Measurements from ENCODE around the gene MAPK6.
"Not testable (repeated sequence)": the region's sequence is repeated elsewhere in the genome, so short reads cannot be mapped to it uniquely, and the experiment has no call there.

Gene MAPK6

GRCh38 chr15:52042051-52042851, 23.2 kb downstream of the MAPK6 start:
- DNase-seq (ENCODE audit: low spot score) = no peak

GRCh38 chr15:52045795-52046298, 26.8 kb downstream of the MAPK6 start:
- DNase-seq (ENCODE audit: low spot score) = not testable (repeated sequence)

GRCh38 chr15:52046552-52046951, 27.5 kb downstream of the MAPK6 start:
- DNase-seq (ENCODE audit: low spot score) = not testable (repeated sequence)

- DNase-seq (ENCODE audit: low spot score) = peak; percentile 15
Observed at GRCh38 chr15:52050416-52050815, 31.4 kb downstream of the MAPK6 start.

- DNase-seq (ENCODE audit: low spot score) = no peak
Observed at GRCh38 chr15:52052066-52052935, 33.3 kb downstream of the MAPK6 start.

GRCh38 chr15:52054381-52054780, 35.4 kb downstream of the MAPK6 start:
- DNase-seq (ENCODE audit: low spot score) = no peak

- not testable (repeated sequence) for DNase-seq (ENCODE audit: low spot score)
Observed at GRCh38 chr15:52054858-52055257, 35.8 kb downstream of the MAPK6 start.

GRCh38 chr15:52056001-52056400, 37.0 kb downstream of the MAPK6 start:
- no peak for DNase-seq (ENCODE audit: low spot score)

GRCh38 chr15:52056496-52056895, 37.5 kb downstream of the MAPK6 start:
- no peak for DNase-seq (ENCODE audit: low spot score)

GRCh38 chr15:52057996-52058395, 39.0 kb downstream of the MAPK6 start:
- no peak for DNase-seq (ENCODE audit: low spot score)

- no peak for DNase-seq (ENCODE audit: low spot score)
Observed at GRCh38 chr15:52060501-52060900, 41.5 kb downstream of the MAPK6 start.

GRCh38 chr15:52066842-52067544, 48.0 kb downstream of the MAPK6 start:
- no peak for DNase-seq (ENCODE audit: low spot score)

GRCh38 chr15:52067545-52067926, 48.5 kb downstream of the MAPK6 start:
- no peak for DNase-seq (ENCODE audit: low spot score)

GRCh38 chr15:52068004-52068615, 49.1 kb downstream of the MAPK6 start:
- no peak for DNase-seq (ENCODE audit: low spot score)

- no peak for DNase-seq (ENCODE audit: low spot score)
Observed at GRCh38 chr15:52069559-52069958, 50.5 kb downstream of the MAPK6 start.

- DNase-seq (ENCODE audit: low spot score) = no peak
Observed at GRCh38 chr15:52071570-52071969, 52.6 kb downstream of the MAPK6 start.

GRCh38 chr15:52076889-52077781, 58.1 kb downstream of the MAPK6 start:
- DNase-seq (ENCODE audit: low spot score) = peak; percentile 75

- DNase-seq (ENCODE audit: low spot score) = no peak
Observed at GRCh38 chr15:52078197-52078875, 59.3 kb downstream of the MAPK6 start.

- peak; percentile 76 for DNase-seq (ENCODE audit: low spot score)
Observed at GRCh38 chr15:52078876-52079700, 60.1 kb downstream of the MAPK6 start.
